Neural crest cell (in vitro differentiated cells): ENCODE data around the gene POU2F3. TPM values are rescaled to one million over a fixed set of nuclear protein-coding genes. Genes with fewer than 3 reads are reported as not detected.

Experiments used
- DNase-seq: peaks from one replicate; pipeline ENCODE4 v3.0.0; 2021; ENCODE audit warnings: low read depth, mixed read lengths, low spot score
- H3K27ac Mint-ChIP-seq: one replicate; pipeline ENCODE4 v1.8.0; 2021; ENCODE audit warnings: mild to moderate bottlenecking, mixed read lengths; ENCODE audit not compliant: unreplicated experiment
- H3K27me3 Mint-ChIP-seq: 2 replicates; pipeline ENCODE4 v1.8.0; 2021; ENCODE audit warnings: low read depth, mild to moderate bottlenecking, mixed read lengths
- H3K36me3 Mint-ChIP-seq: 2 replicates; pipeline ENCODE4 v1.8.0; 2021; ENCODE audit warnings: low read depth, mild to moderate bottlenecking, mixed read lengths
- H3K4me1 Mint-ChIP-seq: 2 replicates; pipeline ENCODE4 v1.8.0; 2021; ENCODE audit warnings: mixed read lengths
- H3K4me3 Mint-ChIP-seq: one replicate; pipeline ENCODE4 v1.8.0; 2021; ENCODE audit warnings: mild to moderate bottlenecking, mixed read lengths
- H3K9me3 Mint-ChIP-seq: 2 replicates; pipeline ENCODE4 v1.8.0; 2021; ENCODE audit warnings: mixed read lengths
- total RNA-seq: library from RNA; stranded (reverse); gene quantifications from 2 replicates; pipeline ENCODE4 v1.2.1, GENCODE V29; 2021
- TF ChIP-seq, protein P1 (sequence below): fragments of 200-600 bp; sonication (generic); conservative IDR thresholded peaks from 2 replicates; pipeline ENCODE4 v1.5.0; 2021; ENCODE audit warnings: antibody characterized with exemption, mild to moderate bottlenecking

Gene POU2F3
- total RNA-seq, 1 donor from 2014 or later, result not detected

DNA sequence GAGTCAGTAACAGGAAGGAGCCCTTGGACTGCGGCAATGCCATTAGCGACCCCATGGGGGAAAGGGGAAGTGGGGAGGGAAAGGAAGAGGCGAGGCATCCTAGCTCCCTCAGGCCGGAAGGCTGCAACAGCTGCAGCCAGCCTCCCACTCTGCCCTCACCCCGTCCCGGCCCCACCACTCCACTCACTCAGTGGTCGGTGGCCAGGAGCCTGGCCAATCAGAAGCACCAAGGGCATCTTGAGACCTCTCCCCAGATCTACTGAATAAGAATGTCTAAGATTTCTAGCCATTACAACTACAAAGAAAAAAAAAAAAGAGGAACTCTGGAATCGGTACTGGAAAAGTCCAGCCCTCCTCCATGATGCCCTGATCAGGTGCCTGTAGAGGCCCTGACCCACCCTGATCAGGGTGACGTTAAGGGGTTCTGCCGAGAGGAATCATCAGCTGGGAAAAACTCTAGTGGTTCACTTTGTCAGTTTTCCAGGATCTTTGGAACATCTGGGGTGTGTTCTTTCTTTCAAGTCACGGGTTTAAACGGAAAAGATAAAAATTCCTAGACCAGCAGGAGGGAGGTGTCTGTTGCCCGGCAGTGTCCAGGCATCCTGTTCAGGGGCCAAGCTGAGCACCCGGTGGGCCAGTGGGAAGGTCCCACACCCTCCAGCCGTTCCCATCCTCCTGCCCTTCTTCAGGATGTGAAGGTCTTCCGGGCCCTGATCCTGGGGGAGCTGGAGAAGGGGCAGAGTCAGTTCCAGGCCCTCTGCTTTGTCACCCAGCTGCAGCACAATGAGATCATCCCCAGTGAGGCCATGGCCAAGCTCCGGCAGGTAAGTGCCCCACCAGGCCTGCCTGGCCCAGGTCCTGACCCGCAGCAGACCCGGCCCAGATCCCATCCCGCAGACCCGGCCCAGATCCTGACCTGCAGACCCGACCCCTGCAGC is 14.7 kb upstream of the POU2F3 start:
- H3K4me1 Mint-ChIP-seq, result peaks cover 31% of the 10 kb centered on the region
- TF ChIP-seq, protein P1, sequence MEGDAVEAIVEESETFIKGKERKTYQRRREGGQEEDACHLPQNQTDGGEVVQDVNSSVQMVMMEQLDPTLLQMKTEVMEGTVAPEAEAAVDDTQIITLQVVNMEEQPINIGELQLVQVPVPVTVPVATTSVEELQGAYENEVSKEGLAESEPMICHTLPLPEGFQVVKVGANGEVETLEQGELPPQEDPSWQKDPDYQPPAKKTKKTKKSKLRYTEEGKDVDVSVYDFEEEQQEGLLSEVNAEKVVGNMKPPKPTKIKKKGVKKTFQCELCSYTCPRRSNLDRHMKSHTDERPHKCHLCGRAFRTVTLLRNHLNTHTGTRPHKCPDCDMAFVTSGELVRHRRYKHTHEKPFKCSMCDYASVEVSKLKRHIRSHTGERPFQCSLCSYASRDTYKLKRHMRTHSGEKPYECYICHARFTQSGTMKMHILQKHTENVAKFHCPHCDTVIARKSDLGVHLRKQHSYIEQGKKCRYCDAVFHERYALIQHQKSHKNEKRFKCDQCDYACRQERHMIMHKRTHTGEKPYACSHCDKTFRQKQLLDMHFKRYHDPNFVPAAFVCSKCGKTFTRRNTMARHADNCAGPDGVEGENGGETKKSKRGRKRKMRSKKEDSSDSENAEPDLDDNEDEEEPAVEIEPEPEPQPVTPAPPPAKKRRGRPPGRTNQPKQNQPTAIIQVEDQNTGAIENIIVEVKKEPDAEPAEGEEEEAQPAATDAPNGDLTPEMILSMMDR, result no peak
- H3K27me3 Mint-ChIP-seq, result no peaks in the 10 kb centered on the region
- no peaks in the 10 kb centered on the region for H3K9me3 Mint-ChIP-seq
- peak overlapping the region; percentile 51 for H3K27ac Mint-ChIP-seq
- H3K36me3 Mint-ChIP-seq, result no peaks in the 10 kb centered on the region
- no peak for DNase-seq
- no peak overlapping the region for H3K4me3 Mint-ChIP-seq

GRCh38 chr11:120226242-120226641 is 13.7 kb upstream of the POU2F3 start:
- no peak for DNase-seq
- no peaks in the 10 kb centered on the region for H3K36me3 Mint-ChIP-seq
- H3K4me1 Mint-ChIP-seq, result peaks cover 25% of the 10 kb centered on the region
- no peak overlapping the region for H3K27ac Mint-ChIP-seq
- TF ChIP-seq, protein P1, result no peak
- H3K9me3 Mint-ChIP-seq, result no peaks in the 10 kb centered on the region
- H3K27me3 Mint-ChIP-seq, result no peaks in the 10 kb centered on the region
- H3K4me3 Mint-ChIP-seq, result no peak overlapping the region

GRCh38 chr11:120226714-120227113 is 13.2 kb upstream of the POU2F3 start:
- Mint-ChIP-seq H3K4me3 (no peak overlapping the region), H3K27ac (no peak overlapping the region), H3K4me1 (peaks cover 25% of the 10 kb centered on the region), H3K36me3 (no peaks in the 10 kb centered on the region), H3K9me3 (no peaks in the 10 kb centered on the region), H3K27me3 (no peaks in the 10 kb centered on the region)
- TF ChIP-seq, protein P1, result no peak
- no peak for DNase-seq

GRCh38 chr11:120227228-120227852 is 12.6 kb upstream of the POU2F3 start:
- Mint-ChIP-seq H3K36me3 (no peaks in the 10 kb centered on the region), H3K4me1 (peaks cover 25% of the 10 kb centered on the region), H3K4me3 (no peak overlapping the region), H3K27ac (no peak overlapping the region), H3K27me3 (no peaks in the 10 kb centered on the region), H3K9me3 (no peaks in the 10 kb centered on the region)
- TF ChIP-seq, protein P1, result no peak
- no peak for DNase-seq

- TF ChIP-seq, protein P1, result peak; percentile 26
- H3K36me3 Mint-ChIP-seq, result no peaks in the 10 kb centered on the region
- peaks cover 7% of the 10 kb centered on the region for H3K27me3 Mint-ChIP-seq
- no peaks in the 10 kb centered on the region for H3K9me3 Mint-ChIP-seq
- DNase-seq, result no peak
- no peak overlapping the region for H3K27ac Mint-ChIP-seq
- H3K4me1 Mint-ChIP-seq, result peaks cover 25% of the 10 kb centered on the region
- no peak overlapping the region for H3K4me3 Mint-ChIP-seq
Observed at GRCh38 chr11:120228794-120229384, 11.1 kb upstream of the POU2F3 start.
